ENCODE results near the gene SLC27A5. TPM values are rescaled to one million over a fixed set of nuclear protein-coding genes. Genes with fewer than 3 reads are reported as not detected.
"Not testable (repeated sequence)": the region's sequence is repeated elsewhere in the genome, so short reads cannot be mapped to it uniquely, and the experiment has no call there.

SLC27A5 gene
- total RNA-seq, 1 donor from 2014 or later = 9.3 TPM

GRCh38 chr19:58474997-58475713 lies 36.6 kb downstream of the SLC27A5 start:
- H3K9me3 Mint-ChIP-seq = no peaks in the 10 kb centered on the region

GRCh38 chr19:58474291-58474996 lies 37.3 kb downstream of the SLC27A5 start:
- Mint-ChIP-seq H3K9me3 (no peaks in the 10 kb centered on the region), H3K27me3 (no peaks in the 10 kb centered on the region), H3K4me1 (ENCODE audit: unreplicated experiment) (peaks cover 10% of the 10 kb centered on the region), H3K36me3 (no peaks in the 10 kb centered on the region), H3K27ac (peak overlapping the region; percentile 70), H3K4me3 (peak overlapping the region; percentile 96)
- TF ChIP-seq, protein P1, sequence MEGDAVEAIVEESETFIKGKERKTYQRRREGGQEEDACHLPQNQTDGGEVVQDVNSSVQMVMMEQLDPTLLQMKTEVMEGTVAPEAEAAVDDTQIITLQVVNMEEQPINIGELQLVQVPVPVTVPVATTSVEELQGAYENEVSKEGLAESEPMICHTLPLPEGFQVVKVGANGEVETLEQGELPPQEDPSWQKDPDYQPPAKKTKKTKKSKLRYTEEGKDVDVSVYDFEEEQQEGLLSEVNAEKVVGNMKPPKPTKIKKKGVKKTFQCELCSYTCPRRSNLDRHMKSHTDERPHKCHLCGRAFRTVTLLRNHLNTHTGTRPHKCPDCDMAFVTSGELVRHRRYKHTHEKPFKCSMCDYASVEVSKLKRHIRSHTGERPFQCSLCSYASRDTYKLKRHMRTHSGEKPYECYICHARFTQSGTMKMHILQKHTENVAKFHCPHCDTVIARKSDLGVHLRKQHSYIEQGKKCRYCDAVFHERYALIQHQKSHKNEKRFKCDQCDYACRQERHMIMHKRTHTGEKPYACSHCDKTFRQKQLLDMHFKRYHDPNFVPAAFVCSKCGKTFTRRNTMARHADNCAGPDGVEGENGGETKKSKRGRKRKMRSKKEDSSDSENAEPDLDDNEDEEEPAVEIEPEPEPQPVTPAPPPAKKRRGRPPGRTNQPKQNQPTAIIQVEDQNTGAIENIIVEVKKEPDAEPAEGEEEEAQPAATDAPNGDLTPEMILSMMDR (conservative IDR thresholded peaks at IDR 0.05) = no peak
- DNase-seq (ENCODE audit: extremely low spot score, unreplicated experiment) = no peak

More at GRCh38 chr19:58474997-58475713, 36.6 kb downstream of the SLC27A5 start:
- H3K4me1 Mint-ChIP-seq (ENCODE audit: unreplicated experiment) = peaks cover 10% of the 10 kb centered on the region
- no peaks in the 10 kb centered on the region for H3K27me3 Mint-ChIP-seq
- peak overlapping the region; percentile 96 for H3K4me3 Mint-ChIP-seq
- H3K27ac Mint-ChIP-seq = peak overlapping the region; percentile 93
- TF ChIP-seq, protein P1 (conservative IDR thresholded peaks at IDR 0.05) = no peak
- no peak for DNase-seq (ENCODE audit: extremely low spot score, unreplicated experiment)
- H3K36me3 Mint-ChIP-seq = no peaks in the 10 kb centered on the region

DNA sequence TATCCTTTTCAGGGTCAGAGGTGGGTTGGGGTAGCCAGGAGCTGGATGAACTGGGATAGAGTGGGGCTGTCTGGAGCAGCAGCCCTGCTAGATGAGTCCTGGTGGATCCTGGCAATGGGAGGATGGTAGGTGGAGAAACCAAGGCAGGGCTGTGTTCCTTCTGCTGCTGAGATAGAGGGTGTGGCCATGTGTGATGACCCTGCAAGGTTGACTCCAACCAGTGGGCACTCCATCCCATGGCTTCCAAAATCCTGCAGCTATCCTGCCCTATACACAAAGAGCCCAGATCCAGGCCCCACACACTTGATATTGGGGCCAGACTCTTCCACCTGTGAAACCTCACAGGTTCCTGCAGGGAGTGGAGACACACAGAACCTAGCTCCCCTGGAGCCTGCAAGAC lies 38.0 kb downstream of the SLC27A5 start:
- Mint-ChIP-seq H3K9me3 (no peaks in the 10 kb centered on the region), H3K4me3 (peak overlapping the region; percentile 55), H3K4me1 (ENCODE audit: unreplicated experiment) (peaks cover 10% of the 10 kb centered on the region), H3K27me3 (no peaks in the 10 kb centered on the region), H3K36me3 (no peaks in the 10 kb centered on the region), H3K27ac (no peak overlapping the region)
- no peak for DNase-seq (ENCODE audit: extremely low spot score, unreplicated experiment)
- TF ChIP-seq, protein P1 (conservative IDR thresholded peaks at IDR 0.05) = no peak

DNA sequence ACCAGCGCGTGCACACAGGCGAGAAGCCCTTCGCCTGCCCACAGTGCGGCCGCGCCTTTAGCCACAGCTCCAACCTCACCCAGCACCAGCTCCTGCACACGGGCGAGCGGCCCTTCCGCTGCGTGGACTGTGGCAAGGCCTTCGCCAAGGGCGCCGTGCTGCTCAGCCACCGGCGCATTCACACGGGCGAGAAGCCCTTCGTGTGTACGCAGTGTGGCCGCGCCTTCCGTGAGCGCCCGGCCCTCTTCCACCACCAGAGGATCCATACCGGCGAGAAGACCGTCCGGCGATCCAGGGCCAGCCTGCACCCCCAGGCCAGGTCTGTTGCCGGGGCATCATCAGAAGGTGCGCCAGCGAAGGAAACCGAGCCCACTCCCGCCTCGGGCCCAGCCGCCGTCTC lies 40.1 kb downstream of the SLC27A5 start:
- TF ChIP-seq, protein P1 (conservative IDR thresholded peaks at IDR 0.05) = no peak
- Mint-ChIP-seq H3K9me3 (no peaks in the 10 kb centered on the region), H3K27ac (no peak overlapping the region), H3K36me3 (no peaks in the 10 kb centered on the region), H3K4me3 (no peak overlapping the region), H3K27me3 (no peaks in the 10 kb centered on the region), H3K4me1 (ENCODE audit: unreplicated experiment) (peaks cover 18% of the 10 kb centered on the region)
- no peak for DNase-seq (ENCODE audit: extremely low spot score, unreplicated experiment)

- not testable (repeated sequence) for H3K36me3 Mint-ChIP-seq; H3K9me3 Mint-ChIP-seq; H3K27ac Mint-ChIP-seq; H3K4me3 Mint-ChIP-seq; DNase-seq (ENCODE audit: extremely low spot score, unreplicated experiment); H3K27me3 Mint-ChIP-seq
- H3K4me1 Mint-ChIP-seq (ENCODE audit: unreplicated experiment) = peaks cover 16% of the 10 kb centered on the region
Measured at GRCh38 chr19:58470837-58471543, 40.8 kb downstream of the SLC27A5 start.
